Upper lobe of left lung (tissue), 6 donors: ENCODE data around the gene ZMYND8. TPM values are rescaled to one million over a fixed set of nuclear protein-coding genes. Genes with fewer than 3 reads are reported as not detected.
A peak's percentile ranks its signal among the peaks of the same experiment; 100 is the strongest.

Source experiments
- ATAC-seq, 2 donors: fragments of 200-7000 bp; cut with Tn5 transposase; one replicate each; pipeline ENCODE4 v1.9.1; 2022; ENCODE audit warnings: mild to moderate bottlenecking in 2 of 2, moderate library complexity in 2 of 2; ENCODE audit not compliant: low FRiP score in 2 of 2
- DNase-seq, 2 donors: peaks; one replicate each; pipeline ENCODE4 v3.0.0-alpha.2; 2019 to 2020
- H3K27ac ChIP-seq, 4 donors: fragments of 200-600 bp; sonication (generic); one replicate each; pipeline ENCODE4 v1.5.1; 2016 to 2019
- H3K27me3 ChIP-seq, 4 donors: fragments of 200-600 bp; sonication (generic); one replicate each; pipeline ENCODE4 v1.5.1; 2017 to 2019
- H3K36me3 ChIP-seq, 4 donors: fragments of 200-600 bp; sonication (generic); one replicate each; pipeline ENCODE4 v1.5.1; 2016 to 2019
- H3K4me1 ChIP-seq, 4 donors: fragments of 200-600 bp; sonication (generic); one replicate each; pipeline ENCODE4 v1.5.1; 2018 to 2019
- H3K4me3 ChIP-seq, 4 donors: fragments of 200-600 bp; sonication (generic); one replicate each; pipeline ENCODE4 v1.5.1; 2017 to 2019; ENCODE audit warnings: mild to moderate bottlenecking in 2 of 4, moderate library complexity in 1 of 4
- H3K9me3 ChIP-seq, 4 donors: fragments of 200-600 bp; sonication (generic); one replicate each; pipeline ENCODE4 v1.5.1; 2018 to 2019
- EP300 ChIP-seq, 4 donors: sonication (generic); formaldehyde crosslinking; IDR thresholded peaks; one replicate each; pipeline ENCODE4 v1.5.1; 2017; ENCODE audit warnings: antibody characterized with exemption in 4 of 4, control low read depth in 2 of 4
- POLR2A ChIP-seq, 4 donors: fragments of 450-650 bp; IDR thresholded peaks; one replicate each; pipeline ENCODE4 v1.5.1; 2016 to 2017; ENCODE audit warnings: antibody characterized with exemption in 4 of 4, mild to moderate bottlenecking in 2 of 4
- POLR2AphosphoS5 ChIP-seq, 2 donors: sonication (generic); formaldehyde crosslinking; IDR thresholded peaks; one replicate each; pipeline ENCODE4 v1.5.1; 2017; ENCODE audit warnings: antibody characterized with exemption in 2 of 2
- WGBS, 2 donors: methylation state at CpG; one replicate each; pipeline ENCODE4 v1.1.5; 2017 to 2018; 5-methylcytosine and 5-hydroxymethylcytosine counted together
- total RNA-seq, 6 donors: library from RNA; depleted of rRNA in 4 of 6; stranded (reverse); fragments of >200 nt in 4 of 6; gene quantifications; one replicate each; pipeline versions ENCODE4 v1.1.0 to v1.2.1, GENCODE V29; 2016 to 2021
- TF ChIP-seq, protein P1 (sequence below), 6 experiments: fragments of 450-650 bp in 4 of 6; fragments of 200-600 bp in 2 of 6; sonication (generic) in 2 of 6; IDR thresholded peaks; one replicate each; pipeline ENCODE4 v1.5.1; 2016 to 2019; ENCODE audit warnings: antibody characterized with exemption in 6 of 6
- donor health status: DM: no; HTN: no; CAD: no; lungs with moderate emphysema.
- donor health status: DM: no; HTN: yes; CAD: no; lungs with severe emphysema.

ZMYND8 gene
- total RNA-seq, 6 donors from 2014 or later = 24.6 to 120 (median 51.8) TPM

- Histone ChIP-seq H3K27ac (peak overlapping the region; percentile 97 to 100 (median 98)), H3K4me1 (peaks cover 81 to 92% (median 89%) of the 10 kb centered on the region in 4 donors), H3K36me3 (no peaks in the 10 kb centered on the region), H3K4me3 (no peak overlapping the region), H3K9me3 (no peaks in the 10 kb centered on the region), H3K27me3 (no peaks in the 10 kb centered on the region)
- WGBS, 2 donors = 5 to 16% methylated on average over 13 to 17 of the region's 17 CpGs
- ATAC-seq (peak; percentile 50 to 76), DNase-seq (peak in 1 of 2 donors; percentile 91)
- TF ChIP-seq POLR2A (IDR thresholded peaks at IDR 0.05) (peak in 3 of 4 donors; percentile 41 to 80 (median 59)), POLR2AphosphoS5 (IDR thresholded peaks at IDR 0.05) (peak; percentile 63 to 81), EP300 (IDR thresholded peaks at IDR 0.05) (peak in 2 of 4 donors; percentile 70 to 96)
- TF ChIP-seq, protein P1, sequence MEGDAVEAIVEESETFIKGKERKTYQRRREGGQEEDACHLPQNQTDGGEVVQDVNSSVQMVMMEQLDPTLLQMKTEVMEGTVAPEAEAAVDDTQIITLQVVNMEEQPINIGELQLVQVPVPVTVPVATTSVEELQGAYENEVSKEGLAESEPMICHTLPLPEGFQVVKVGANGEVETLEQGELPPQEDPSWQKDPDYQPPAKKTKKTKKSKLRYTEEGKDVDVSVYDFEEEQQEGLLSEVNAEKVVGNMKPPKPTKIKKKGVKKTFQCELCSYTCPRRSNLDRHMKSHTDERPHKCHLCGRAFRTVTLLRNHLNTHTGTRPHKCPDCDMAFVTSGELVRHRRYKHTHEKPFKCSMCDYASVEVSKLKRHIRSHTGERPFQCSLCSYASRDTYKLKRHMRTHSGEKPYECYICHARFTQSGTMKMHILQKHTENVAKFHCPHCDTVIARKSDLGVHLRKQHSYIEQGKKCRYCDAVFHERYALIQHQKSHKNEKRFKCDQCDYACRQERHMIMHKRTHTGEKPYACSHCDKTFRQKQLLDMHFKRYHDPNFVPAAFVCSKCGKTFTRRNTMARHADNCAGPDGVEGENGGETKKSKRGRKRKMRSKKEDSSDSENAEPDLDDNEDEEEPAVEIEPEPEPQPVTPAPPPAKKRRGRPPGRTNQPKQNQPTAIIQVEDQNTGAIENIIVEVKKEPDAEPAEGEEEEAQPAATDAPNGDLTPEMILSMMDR (IDR thresholded peaks at IDR 0.05) = no peak
Measured at GRCh38 chr20:47358672-47359529, 2.4 kb upstream of the ZMYND8 start.

DNA sequence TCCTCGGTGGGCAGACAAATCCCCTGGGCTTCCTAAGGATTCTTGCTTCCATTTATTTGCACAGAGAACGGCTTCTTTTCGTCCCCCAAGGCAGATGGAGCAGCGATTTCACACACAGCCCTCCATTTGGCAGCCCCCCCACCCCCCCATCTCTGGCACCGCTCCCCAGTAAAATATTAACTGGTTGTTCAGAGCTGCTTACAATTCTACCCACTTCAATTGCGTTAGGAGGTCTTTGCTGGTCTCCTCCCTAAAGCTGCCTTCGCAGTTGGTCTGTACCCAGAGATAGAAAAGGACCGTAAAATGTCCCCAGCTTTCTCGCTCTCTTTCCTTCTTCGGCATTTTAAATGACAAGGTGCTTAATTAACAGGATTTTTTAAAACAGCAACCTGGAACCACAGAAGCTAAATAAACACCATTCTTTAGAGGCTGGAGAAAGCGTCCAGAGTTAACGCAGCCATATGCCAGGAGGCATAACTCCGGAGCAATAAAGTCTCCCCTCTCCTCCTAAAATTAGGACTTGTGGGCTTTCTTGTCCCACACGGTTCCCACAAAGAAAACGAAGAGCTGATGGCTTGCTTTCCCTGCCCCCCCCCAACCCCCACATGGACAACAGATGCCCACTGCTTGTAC, 1.7 kb upstream of the ZMYND8 start:
- Histone ChIP-seq H3K27ac (peak overlapping the region; percentile 97 to 100 (median 98)), H3K4me1 (peaks cover 89 to 100% (median 97%) of the 10 kb centered on the region in 4 donors), H3K4me3 (no peak overlapping the region), H3K36me3 (no peaks in the 10 kb centered on the region), H3K9me3 (no peaks in the 10 kb centered on the region), H3K27me3 (no peaks in the 10 kb centered on the region)
- ATAC-seq (no peak), DNase-seq (no peak)
- WGBS, 2 donors = 36 to 47% methylated on average over 15 of the region's 15 CpGs
- TF ChIP-seq POLR2AphosphoS5 (IDR thresholded peaks at IDR 0.05) (no peak), EP300 (IDR thresholded peaks at IDR 0.05) (no peak), POLR2A (IDR thresholded peaks at IDR 0.05) (no peak)
- TF ChIP-seq, protein P1 (IDR thresholded peaks at IDR 0.05) = no peak

- 3 to 5% methylated on average over 22 to 28 of the region's 29 CpGs for WGBS, 2 donors
- DNase-seq (peak; percentile 91 to 93), ATAC-seq (peak; percentile 48 to 72)
- H3K27ac ChIP-seq = peak overlapping the region; percentile 97 to 100 (median 98)
- H3K36me3 ChIP-seq = no peaks in the 10 kb centered on the region
- no peaks in the 10 kb centered on the region for H3K27me3 ChIP-seq
- no peaks in the 10 kb centered on the region for H3K9me3 ChIP-seq
- TF ChIP-seq, protein P1 (IDR thresholded peaks at IDR 0.05) = no peak
- peak in 1 of 4 donors; percentile 7 for TF ChIP-seq EP300 (IDR thresholded peaks at IDR 0.05)
- peak in 3 of 4 donors; percentile 8 to 71 (median 46) for TF ChIP-seq POLR2A (IDR thresholded peaks at IDR 0.05)
- peak; percentile 66 to 74 for TF ChIP-seq POLR2AphosphoS5 (IDR thresholded peaks at IDR 0.05)
- peaks cover 96 to 100% (median 99%) of the 10 kb centered on the region in 4 donors for H3K4me1 ChIP-seq
- H3K4me3 ChIP-seq = peak overlapping the region in 3 of 4 donors; percentile 2 to 32 (median 22)
Measured at GRCh38 chr20:47357296-47358038, 968 bp upstream of the ZMYND8 start.

DNA sequence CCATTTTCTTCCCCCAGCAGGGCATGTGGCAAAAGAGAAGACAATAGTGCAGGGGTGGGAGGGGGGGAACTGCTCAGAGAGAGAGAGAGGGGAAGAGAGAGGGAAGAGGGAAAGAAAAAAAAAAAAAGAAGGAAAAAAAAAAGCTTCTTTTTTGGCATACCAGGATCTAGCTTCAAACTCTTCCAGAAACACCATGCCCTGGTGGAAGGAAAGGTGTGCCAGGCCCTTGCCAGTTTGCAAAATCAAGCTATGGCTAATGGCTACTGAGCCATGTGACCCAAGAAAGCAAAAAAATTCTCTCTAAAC, 326 bp downstream of the ZMYND8 start:
- Histone ChIP-seq H3K27ac (peak overlapping the region; percentile 97 to 100 (median 98)), H3K4me1 (peaks cover 99 to 100% (median 100%) of the 10 kb centered on the region in 4 donors), H3K4me3 (peak overlapping the region in 3 of 4 donors; percentile 3 to 32 (median 22)), H3K36me3 (no peaks in the 10 kb centered on the region), H3K27me3 (no peaks in the 10 kb centered on the region), H3K9me3 (no peaks in the 10 kb centered on the region)
- TF ChIP-seq POLR2A (IDR thresholded peaks at IDR 0.05) (no peak), EP300 (IDR thresholded peaks at IDR 0.05) (no peak), POLR2AphosphoS5 (IDR thresholded peaks at IDR 0.05) (no peak)
- TF ChIP-seq, protein P1 (IDR thresholded peaks at IDR 0.05) = no peak
- DNase-seq (no peak), ATAC-seq (no peak)
